HG02571 (cell line): ENCODE data around the gene BACE2.
"Not testable (repeated sequence)": the region's sequence is repeated elsewhere in the genome, so short reads cannot be mapped to it uniquely, and the experiment has no call there.

Experiments used
- ATAC-seq: cut with Tn5 transposase; IDR thresholded peaks from one replicate; pipeline ENCODE4 v1.9.1; 2021; ENCODE audit warnings: mild to moderate bottlenecking, moderate library complexity; ENCODE audit not compliant: unreplicated experiment

Gene BACE2

GRCh38 chr21:41235201-41235600 is 67.2 kb downstream of the BACE2 start:
- ATAC-seq = no peak

GRCh38 chr21:41236352-41236973 is 68.5 kb downstream of the BACE2 start:
- ATAC-seq = no peak

- ATAC-seq = not testable (repeated sequence)
Measured at GRCh38 chr21:41238081-41238796, 70.3 kb downstream of the BACE2 start.

- ATAC-seq = no peak
Measured at GRCh38 chr21:41240040-41240439, 72.1 kb downstream of the BACE2 start.

- no peak for ATAC-seq
Measured at GRCh38 chr21:41241341-41241740, 73.4 kb downstream of the BACE2 start.

- no peak for ATAC-seq
Measured at GRCh38 chr21:41242238-41242829, 74.4 kb downstream of the BACE2 start.

- ATAC-seq = no peak
Measured at GRCh38 chr21:41243107-41243506, 75.1 kb downstream of the BACE2 start.

- not testable (repeated sequence) for ATAC-seq
Measured at GRCh38 chr21:41244266-41244880, 76.4 kb downstream of the BACE2 start.

- ATAC-seq = no peak
Measured at GRCh38 chr21:41245509-41246135, 77.7 kb downstream of the BACE2 start.

- no peak for ATAC-seq
Measured at GRCh38 chr21:41246808-41247207, 78.8 kb downstream of the BACE2 start.

- ATAC-seq = no peak
Measured at GRCh38 chr21:41247561-41248545, 79.9 kb downstream of the BACE2 start.

- no peak for ATAC-seq
Measured at GRCh38 chr21:41249476-41249875, 81.5 kb downstream of the BACE2 start.

GRCh38 chr21:41250519-41250918 is 82.6 kb downstream of the BACE2 start:
- no peak for ATAC-seq

GRCh38 chr21:41251961-41252642 is 84.1 kb downstream of the BACE2 start:
- no peak for ATAC-seq

GRCh38 chr21:41254090-41254700 is 86.2 kb downstream of the BACE2 start:
- ATAC-seq = no peak

- ATAC-seq = no peak
Measured at GRCh38 chr21:41255190-41255589, 87.2 kb downstream of the BACE2 start.

- ATAC-seq = not testable (repeated sequence)
Measured at GRCh38 chr21:41256231-41256630, 88.3 kb downstream of the BACE2 start.

- ATAC-seq = no peak
Measured at GRCh38 chr21:41256771-41257702, 89.1 kb downstream of the BACE2 start.
